ENCODE results near the gene SLC35E3. TPM values are rescaled to one million over a fixed set of nuclear protein-coding genes. Genes with fewer than 3 reads are reported as not detected.

The SLC35E3 gene
- total RNA-seq, 1 donor, result 6.5 TPM

- peak overlapping the region; percentile 69 for H3K4me3 ChIP-seq (ENCODE audit: low read depth, low read length)
- no peak for TF ChIP-seq CTCF (IDR thresholded peaks at IDR 0.05; ENCODE audit: insufficient read depth, low read depth, low read length)
- no peak for DNase-seq (ENCODE audit: low read depth)
These were observed 536 bp upstream of the SLC35E3 start for GRCh38 chr12:68745376-68745903.

- TF ChIP-seq CTCF (IDR thresholded peaks at IDR 0.05; ENCODE audit: insufficient read depth, low read depth, low read length), result no peak
- peak overlapping the region; percentile 69 for H3K4me3 ChIP-seq (ENCODE audit: low read depth, low read length)
- DNase-seq (ENCODE audit: low read depth), result peak; percentile 69
These were observed 700 bp downstream of the SLC35E3 start for GRCh38 chr12:68746572-68747180.

- H3K4me3 ChIP-seq (ENCODE audit: low read depth, low read length), result no peak overlapping the region
- no peak for DNase-seq (ENCODE audit: low read depth)
- TF ChIP-seq CTCF (IDR thresholded peaks at IDR 0.05; ENCODE audit: insufficient read depth, low read depth, low read length), result no peak
These were observed 3.5 kb downstream of the SLC35E3 start for GRCh38 chr12:68749443-68749842.

- no peak overlapping the region for H3K4me3 ChIP-seq (ENCODE audit: low read depth, low read length)
- no peak for TF ChIP-seq CTCF (IDR thresholded peaks at IDR 0.05; ENCODE audit: insufficient read depth, low read depth, low read length)
- no peak for DNase-seq (ENCODE audit: low read depth)
These were observed 3.9 kb downstream of the SLC35E3 start for GRCh38 chr12:68749861-68750260.

GRCh38 chr12:68750506-68750905 lies 4.5 kb downstream of the SLC35E3 start:
- no peak overlapping the region for H3K4me3 ChIP-seq (ENCODE audit: low read depth, low read length)
- no peak for DNase-seq (ENCODE audit: low read depth)
- TF ChIP-seq CTCF (IDR thresholded peaks at IDR 0.05; ENCODE audit: insufficient read depth, low read depth, low read length), result no peak

- no peak overlapping the region for H3K4me3 ChIP-seq (ENCODE audit: low read depth, low read length)
- no peak for DNase-seq (ENCODE audit: low read depth)
- TF ChIP-seq CTCF (IDR thresholded peaks at IDR 0.05; ENCODE audit: insufficient read depth, low read depth, low read length), result no peak
These were observed 9.7 kb downstream of the SLC35E3 start for GRCh38 chr12:68755536-68756243.
